HUES48 (cell line): ENCODE data around the gene DRD3.

Experiments
- H3K27ac ChIP-seq: one replicate; pipeline ENCODE4 v1.7.0; 2013; ENCODE audit warnings: low read depth, low read length, inconsistent platforms
- H3K27me3 ChIP-seq: 2 replicates; pipeline ENCODE4 v1.6.1; 2013; ENCODE audit warnings: mild to moderate bottlenecking, low read length; ENCODE audit not compliant: control insufficient read depth, insufficient read depth
- H3K36me3 ChIP-seq: 2 replicates; pipeline ENCODE4 v1.6.1; 2013; ENCODE audit warnings: low read length; ENCODE audit not compliant: control insufficient read depth, insufficient read depth
- H3K4me1 ChIP-seq: 2 replicates; pipeline ENCODE4 v1.6.1; 2013; ENCODE audit warnings: mild to moderate bottlenecking, low read length; ENCODE audit not compliant: control insufficient read depth, insufficient read depth
- H3K4me3 ChIP-seq: 2 replicates; pipeline ENCODE4 v1.5.1; 2013; ENCODE audit warnings: mild to moderate bottlenecking, low read depth, low read length
- H3K9ac ChIP-seq: 2 replicates; pipeline ENCODE4 v1.6.1; 2013; ENCODE audit warnings: mild to moderate bottlenecking, low read depth, low read length, moderate library complexity
- H3K9me3 ChIP-seq: 2 replicates; pipeline ENCODE4 v1.6.1; 2013; ENCODE audit warnings: low read length; ENCODE audit not compliant: control insufficient read depth, insufficient read depth

Gene DRD3

DNA sequence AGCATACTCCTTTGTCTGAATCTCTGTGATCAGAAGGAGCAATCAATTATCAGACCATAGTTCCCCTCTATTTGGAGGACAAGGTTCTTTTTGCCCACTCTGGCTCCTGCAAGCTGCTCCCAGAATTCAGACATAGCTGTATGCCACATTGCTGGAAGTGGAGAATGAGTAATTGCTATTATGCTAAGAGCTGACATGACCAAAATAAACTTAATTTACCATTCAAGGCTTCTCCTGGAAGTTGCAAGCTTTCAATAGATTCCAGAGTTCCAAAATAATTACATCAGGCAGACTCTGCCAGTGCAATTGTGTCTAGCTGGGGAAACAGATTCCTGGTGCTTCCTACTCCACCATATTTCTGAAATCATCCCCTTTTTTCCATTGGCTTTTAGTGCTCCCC is 7.6 kb upstream of the DRD3 start:
- Histone ChIP-seq H3K27me3 (no peaks in the 10 kb centered on the region), H3K4me1 (no peaks in the 10 kb centered on the region), H3K4me3 (no peak overlapping the region), H3K9ac (no peak overlapping the region), H3K36me3 (no peaks in the 10 kb centered on the region), H3K27ac (no peak overlapping the region), H3K9me3 (peaks cover 9% of the 10 kb centered on the region)

DNA sequence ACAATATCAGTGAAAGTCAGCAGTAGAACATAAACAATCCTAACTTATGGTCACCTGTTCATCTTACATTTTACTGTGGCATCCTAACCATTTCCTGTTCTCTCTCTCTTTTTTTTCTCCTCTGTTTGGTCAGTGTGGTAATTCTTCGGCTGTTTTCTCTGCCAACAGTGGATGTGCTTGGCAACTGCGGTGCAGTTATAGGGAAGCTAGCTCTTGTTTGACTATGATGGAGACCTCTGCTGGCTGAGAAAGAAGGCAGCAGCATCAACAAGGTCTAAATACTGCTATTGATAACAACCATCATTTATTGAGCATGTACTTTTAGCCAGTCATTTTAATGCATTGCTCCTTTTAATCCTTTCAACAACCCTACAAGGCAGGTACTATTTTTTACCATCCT is 723 bp upstream of the DRD3 start:
- Histone ChIP-seq H3K4me1 (peaks cover 38% of the 10 kb centered on the region), H3K9ac (no peak overlapping the region), H3K36me3 (no peaks in the 10 kb centered on the region), H3K4me3 (no peak overlapping the region), H3K27ac (no peak overlapping the region), H3K9me3 (no peaks in the 10 kb centered on the region), H3K27me3 (no peaks in the 10 kb centered on the region)

DNA sequence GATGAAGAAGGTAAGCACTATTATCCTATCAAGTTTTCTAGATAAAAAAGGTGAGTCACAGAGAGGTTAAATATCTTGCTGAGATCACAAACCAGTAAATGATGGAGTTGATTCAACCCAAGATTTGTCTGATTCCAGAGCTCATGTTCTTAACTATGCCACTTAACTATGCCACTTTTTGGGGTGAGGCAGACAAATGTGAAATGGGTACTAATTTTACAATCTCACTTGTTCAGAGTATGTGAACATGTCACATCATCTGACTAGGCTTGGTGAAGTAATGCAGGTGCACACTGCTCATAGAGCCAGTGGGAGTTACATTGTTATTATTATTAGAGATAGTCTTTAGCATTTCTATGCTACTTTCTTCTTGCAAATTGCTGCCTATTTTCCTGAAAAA is 2.0 kb downstream of the DRD3 start:
- Histone ChIP-seq H3K4me3 (no peak overlapping the region), H3K36me3 (no peaks in the 10 kb centered on the region), H3K4me1 (peaks cover 38% of the 10 kb centered on the region), H3K27ac (no peak overlapping the region), H3K9me3 (no peaks in the 10 kb centered on the region), H3K9ac (no peak overlapping the region), H3K27me3 (no peaks in the 10 kb centered on the region)

DNA sequence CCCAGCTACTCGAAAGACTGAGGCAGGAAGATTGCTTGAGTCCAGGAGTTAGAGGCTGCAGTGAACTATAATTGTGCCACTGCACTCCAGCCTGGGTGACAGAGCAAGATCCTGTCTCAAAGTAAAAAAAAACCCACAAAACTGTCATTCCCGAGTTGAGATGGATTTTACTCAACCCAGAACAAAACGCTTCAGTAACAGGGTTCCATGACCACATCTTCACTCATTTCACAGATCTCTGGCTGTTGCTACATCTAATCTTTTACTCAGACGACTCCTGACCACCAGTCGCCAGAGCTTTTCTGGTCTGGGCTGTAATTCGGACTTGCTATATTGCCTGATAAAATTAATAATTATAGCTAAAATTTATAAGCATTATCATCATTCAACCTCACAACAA is 2.4 kb downstream of the DRD3 start:
- Histone ChIP-seq H3K27me3 (no peaks in the 10 kb centered on the region), H3K4me3 (no peak overlapping the region), H3K27ac (no peak overlapping the region), H3K9me3 (no peaks in the 10 kb centered on the region), H3K9ac (no peak overlapping the region), H3K36me3 (no peaks in the 10 kb centered on the region), H3K4me1 (peaks cover 38% of the 10 kb centered on the region)

DNA sequence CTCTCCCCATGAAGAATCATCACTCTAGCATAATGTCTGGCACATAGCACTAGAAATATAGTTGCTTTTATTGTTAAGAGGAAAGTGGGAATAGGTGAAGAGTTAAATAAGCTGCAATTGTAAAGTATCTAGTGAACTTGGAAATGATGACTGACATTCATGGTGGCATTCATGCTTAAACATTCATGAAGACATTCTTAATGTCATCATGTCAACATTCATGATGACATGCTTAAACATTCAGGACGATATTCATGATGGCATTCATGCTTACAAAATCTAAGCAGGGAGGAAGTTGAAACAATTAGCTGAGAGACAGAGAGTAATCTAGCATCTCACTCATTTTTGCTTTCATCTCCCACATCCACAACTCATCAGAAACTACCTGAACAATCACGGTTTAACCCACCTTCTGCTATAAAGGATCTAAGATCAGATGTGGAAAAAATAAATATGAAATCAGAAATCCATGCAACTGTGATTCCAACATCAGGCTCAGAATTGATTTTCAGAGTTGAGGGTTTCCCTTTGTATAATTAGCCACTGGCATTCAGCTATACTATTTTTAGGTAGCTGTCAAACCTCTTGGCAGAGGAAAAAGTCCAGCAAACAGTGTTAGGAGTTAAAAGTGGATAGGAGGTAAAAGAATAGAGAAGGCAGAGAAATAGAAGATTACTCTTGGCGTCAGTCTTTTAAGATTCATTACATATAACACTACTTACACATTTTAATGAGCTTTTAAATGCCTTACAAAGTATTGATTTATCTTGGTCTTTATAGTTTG is 3.5 kb downstream of the DRD3 start:
- H3K27ac ChIP-seq = no peak overlapping the region
- no peaks in the 10 kb centered on the region for H3K36me3 ChIP-seq
- no peaks in the 10 kb centered on the region for H3K27me3 ChIP-seq
- no peak overlapping the region for H3K9ac ChIP-seq
- no peaks in the 10 kb centered on the region for H3K9me3 ChIP-seq
- H3K4me1 ChIP-seq = peaks cover 38% of the 10 kb centered on the region
- no peak overlapping the region for H3K4me3 ChIP-seq

DNA sequence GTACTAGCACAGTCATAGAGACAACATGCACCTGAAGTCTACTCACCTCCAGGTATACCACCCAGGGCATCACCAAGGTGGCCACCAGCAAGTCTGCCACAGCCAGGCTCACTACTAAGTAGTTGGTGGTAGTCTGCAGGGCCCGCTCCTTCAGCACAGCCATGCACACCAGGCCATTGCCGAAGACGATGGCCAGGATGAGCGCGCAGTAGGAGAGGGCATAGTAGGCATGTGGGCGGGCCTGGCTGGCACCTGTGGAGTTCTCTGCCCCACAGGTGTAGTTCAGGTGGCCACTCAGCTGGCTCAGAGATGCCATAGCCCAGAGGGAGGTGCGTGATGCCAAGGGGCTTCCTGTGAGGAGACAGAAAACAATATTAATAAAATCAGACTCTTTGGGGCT is 7.2 kb downstream of the DRD3 start:
- Histone ChIP-seq H3K9ac (no peak overlapping the region), H3K27ac (no peak overlapping the region), H3K36me3 (no peaks in the 10 kb centered on the region), H3K4me3 (no peak overlapping the region), H3K4me1 (peaks cover 9% of the 10 kb centered on the region), H3K9me3 (no peaks in the 10 kb centered on the region), H3K27me3 (no peaks in the 10 kb centered on the region)

DNA sequence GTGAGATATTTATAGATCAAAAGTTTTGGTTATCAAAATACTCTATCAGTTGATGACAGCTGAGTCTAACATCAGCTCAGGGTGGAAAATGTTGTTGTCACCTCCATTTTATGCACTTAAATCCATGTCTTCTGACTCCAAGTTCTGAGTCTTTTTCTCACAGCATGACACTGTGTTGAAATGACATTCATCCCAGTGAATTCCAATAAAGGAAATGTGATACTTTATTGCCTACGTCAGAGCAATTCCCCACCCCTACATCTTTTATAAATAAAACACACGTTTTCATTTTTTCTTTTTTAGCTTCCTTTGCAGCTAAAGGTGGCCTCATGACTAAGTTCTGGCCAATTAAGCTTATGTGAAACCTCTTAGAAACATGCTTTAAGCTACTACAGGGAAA is 10.7 kb downstream of the DRD3 start:
- no peak overlapping the region for H3K9ac ChIP-seq
- H3K4me1 ChIP-seq = no peaks in the 10 kb centered on the region; the same call in 1 of the 2 replicates
- H3K9me3 ChIP-seq = no peaks in the 10 kb centered on the region
- no peak overlapping the region for H3K4me3 ChIP-seq
- H3K36me3 ChIP-seq = no peaks in the 10 kb centered on the region
- no peaks in the 10 kb centered on the region for H3K27me3 ChIP-seq
- no peak overlapping the region for H3K27ac ChIP-seq

DNA sequence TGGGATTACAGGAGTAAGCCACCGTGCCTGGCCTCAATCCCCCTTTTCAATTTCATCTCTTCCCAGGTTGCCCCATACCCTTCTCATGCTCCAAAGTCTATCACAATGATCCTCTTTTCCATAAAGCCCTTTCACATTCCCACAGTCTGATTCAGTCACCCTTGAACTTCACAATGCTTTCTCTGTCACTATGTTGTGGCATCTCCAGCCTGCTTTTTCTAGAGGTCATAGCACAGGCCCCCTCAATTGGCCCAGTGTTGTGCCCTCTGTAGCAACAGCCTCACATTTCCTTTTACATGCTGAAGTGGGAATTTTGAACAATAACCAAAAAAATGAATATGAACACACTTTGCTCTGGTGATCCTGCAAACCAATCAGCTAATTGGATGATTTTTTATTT is 21.5 kb downstream of the DRD3 start:
- Histone ChIP-seq H3K36me3 (no peaks in the 10 kb centered on the region), H3K9me3 (no peaks in the 10 kb centered on the region), H3K4me3 (no peak overlapping the region), H3K27me3 (no peaks in the 10 kb centered on the region), H3K9ac (no peak overlapping the region), H3K27ac (no peak overlapping the region), H3K4me1 (peaks cover 49% of the 10 kb centered on the region)

DNA sequence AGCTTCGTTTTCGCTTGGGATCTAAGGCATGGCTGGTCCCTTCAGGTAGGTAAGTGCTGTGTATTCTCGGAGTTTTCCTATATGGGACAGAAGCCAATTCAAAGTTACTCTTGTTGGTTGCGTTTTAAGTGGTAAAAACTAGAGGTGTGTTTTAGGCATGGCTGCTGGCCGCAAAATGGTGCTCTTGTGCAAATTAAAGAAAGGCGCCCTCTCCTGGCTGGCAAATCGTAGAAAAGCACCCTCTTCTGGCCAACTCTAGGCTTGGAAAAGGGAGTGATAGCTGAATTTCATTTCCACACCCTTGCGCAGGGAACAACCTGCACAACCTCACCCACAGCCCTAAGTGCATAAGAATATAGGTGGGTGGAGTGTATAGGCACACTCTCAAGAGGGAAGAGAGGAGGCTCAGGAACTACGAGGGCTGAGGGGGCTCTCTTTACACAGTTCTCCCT is 23.5 kb downstream of the DRD3 start:
- H3K9me3 ChIP-seq = no peaks in the 10 kb centered on the region
- no peak overlapping the region for H3K4me3 ChIP-seq
- no peaks in the 10 kb centered on the region for H3K36me3 ChIP-seq
- peaks cover 65% of the 10 kb centered on the region for H3K4me1 ChIP-seq
- H3K9ac ChIP-seq = peak overlapping the region; percentile 40; the same call in 1 of the 2 replicates
- H3K27me3 ChIP-seq = no peaks in the 10 kb centered on the region
- H3K27ac ChIP-seq = peak overlapping the region; percentile 97

DNA sequence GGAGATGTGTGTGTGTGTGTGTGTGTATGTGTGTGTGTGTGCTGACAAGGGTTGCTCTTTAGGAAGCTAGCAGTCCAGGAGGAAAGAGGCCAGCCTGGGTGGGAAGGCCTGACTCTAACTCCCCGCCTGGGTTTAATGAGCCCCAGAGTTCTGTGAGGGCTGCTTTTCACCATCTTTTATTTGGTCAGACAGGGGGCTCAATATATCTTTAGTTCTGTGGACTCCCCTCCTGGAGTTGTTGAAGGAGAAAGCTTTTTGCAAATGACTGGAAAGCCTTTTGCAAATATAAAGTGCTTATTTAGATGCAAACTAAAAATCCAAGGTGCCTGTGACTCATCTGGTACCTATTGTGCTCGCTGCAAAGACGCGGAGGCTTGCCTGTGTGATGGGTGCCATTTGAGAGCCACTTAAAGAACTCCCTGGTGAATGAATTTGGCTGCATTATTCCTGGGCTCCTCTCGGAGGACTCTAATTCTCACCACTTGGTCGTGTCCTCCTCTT is 24.5 kb downstream of the DRD3 start:
- Histone ChIP-seq H3K9ac (0 out of 2 replicates have a peak overlapping the region, but pooled peaks have one; percentile 40), H3K36me3 (no peaks in the 10 kb centered on the region), H3K4me1 (peaks cover 60% of the 10 kb centered on the region), H3K27ac (peak overlapping the region; percentile 97), H3K4me3 (peak overlapping the region; percentile 24), H3K27me3 (no peaks in the 10 kb centered on the region), H3K9me3 (no peaks in the 10 kb centered on the region)

DNA sequence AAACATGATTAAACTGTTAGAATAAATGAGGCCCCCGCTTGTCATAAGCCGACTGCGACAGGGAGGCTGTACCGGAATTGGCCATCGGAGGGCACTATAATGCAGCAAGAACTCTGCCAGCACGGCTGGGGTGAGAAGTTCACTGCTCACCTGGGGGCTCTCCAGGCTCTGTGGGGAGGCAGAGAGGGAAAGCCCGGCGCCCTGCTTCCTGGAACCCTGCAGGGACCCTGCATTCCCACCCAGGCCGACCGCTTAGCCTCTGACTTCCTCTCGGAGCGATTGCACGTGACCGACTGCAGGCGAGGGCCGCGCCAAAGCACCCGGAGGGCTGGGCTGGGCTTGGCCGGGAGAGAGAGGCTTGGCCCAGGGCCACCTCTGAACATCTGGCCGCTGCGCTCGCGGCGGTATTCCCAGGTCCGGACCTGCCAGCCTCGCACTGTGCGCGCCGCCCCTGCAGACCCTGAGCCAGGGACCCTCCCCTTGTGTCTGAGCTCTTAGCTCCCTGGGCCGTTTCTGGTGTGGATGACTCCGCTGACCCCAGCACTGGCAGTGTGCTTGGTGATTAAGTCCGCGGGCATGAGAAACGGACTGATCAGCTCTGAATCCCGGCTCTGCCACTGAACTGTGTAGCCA is 26.2 kb downstream of the DRD3 start:
- Histone ChIP-seq H3K4me1 (peaks cover 49% of the 10 kb centered on the region), H3K27ac (peak overlapping the region; percentile 97), H3K36me3 (no peaks in the 10 kb centered on the region), H3K4me3 (peak overlapping the region; percentile 40; the same call in 1 of the 2 replicates), H3K9ac (0 out of 2 replicates have a peak overlapping the region, but pooled peaks have one; percentile 24), H3K27me3 (no peaks in the 10 kb centered on the region), H3K9me3 (no peaks in the 10 kb centered on the region)
